HL-60 (cell line): ENCODE measurements around the gene KPTN.

Source experiments
- GABPA ChIP-seq: IDR thresholded peaks from 2 replicates; pipeline ENCODE4 v1.6.1; 2012; ENCODE audit warnings: low read depth
- TF ChIP-seq, protein P1 (sequence below): IDR thresholded peaks from one replicate; pipeline ENCODE4 v1.5.1; 2011; ENCODE audit warnings: low read length, control low read depth, inconsistent platforms; ENCODE audit not compliant: insufficient read depth
- TF ChIP-seq, protein P2 (sequence below): IDR thresholded peaks from 2 replicates; pipeline ENCODE4 v1.6.1; 2012; ENCODE audit warnings: low read depth; ENCODE audit not compliant: insufficient replicate concordance

DNA sequence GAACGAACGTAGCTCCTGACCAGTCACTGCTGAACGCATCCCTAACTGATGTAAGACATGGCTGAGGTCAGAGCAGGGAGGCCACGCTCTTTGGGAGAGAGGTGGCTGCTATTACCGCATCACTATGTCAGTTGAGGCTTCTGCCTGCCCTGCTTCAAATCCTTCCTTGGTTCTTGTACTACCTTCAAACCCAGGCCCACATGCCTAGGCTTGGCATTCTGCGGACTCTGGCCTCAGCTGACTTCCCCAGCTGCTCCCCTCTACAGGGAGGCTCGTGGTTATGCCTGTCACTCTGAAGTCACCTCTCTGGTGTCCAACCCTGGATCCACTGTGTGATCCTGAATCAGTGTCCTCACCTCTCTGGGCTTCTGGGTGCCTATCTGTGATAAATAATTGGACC is 49.9 kb downstream of the KPTN start:
- TF ChIP-seq GABPA, result no peak
- TF ChIP-seq, protein P1, sequence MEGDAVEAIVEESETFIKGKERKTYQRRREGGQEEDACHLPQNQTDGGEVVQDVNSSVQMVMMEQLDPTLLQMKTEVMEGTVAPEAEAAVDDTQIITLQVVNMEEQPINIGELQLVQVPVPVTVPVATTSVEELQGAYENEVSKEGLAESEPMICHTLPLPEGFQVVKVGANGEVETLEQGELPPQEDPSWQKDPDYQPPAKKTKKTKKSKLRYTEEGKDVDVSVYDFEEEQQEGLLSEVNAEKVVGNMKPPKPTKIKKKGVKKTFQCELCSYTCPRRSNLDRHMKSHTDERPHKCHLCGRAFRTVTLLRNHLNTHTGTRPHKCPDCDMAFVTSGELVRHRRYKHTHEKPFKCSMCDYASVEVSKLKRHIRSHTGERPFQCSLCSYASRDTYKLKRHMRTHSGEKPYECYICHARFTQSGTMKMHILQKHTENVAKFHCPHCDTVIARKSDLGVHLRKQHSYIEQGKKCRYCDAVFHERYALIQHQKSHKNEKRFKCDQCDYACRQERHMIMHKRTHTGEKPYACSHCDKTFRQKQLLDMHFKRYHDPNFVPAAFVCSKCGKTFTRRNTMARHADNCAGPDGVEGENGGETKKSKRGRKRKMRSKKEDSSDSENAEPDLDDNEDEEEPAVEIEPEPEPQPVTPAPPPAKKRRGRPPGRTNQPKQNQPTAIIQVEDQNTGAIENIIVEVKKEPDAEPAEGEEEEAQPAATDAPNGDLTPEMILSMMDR, result no peak
- TF ChIP-seq, protein P2, sequence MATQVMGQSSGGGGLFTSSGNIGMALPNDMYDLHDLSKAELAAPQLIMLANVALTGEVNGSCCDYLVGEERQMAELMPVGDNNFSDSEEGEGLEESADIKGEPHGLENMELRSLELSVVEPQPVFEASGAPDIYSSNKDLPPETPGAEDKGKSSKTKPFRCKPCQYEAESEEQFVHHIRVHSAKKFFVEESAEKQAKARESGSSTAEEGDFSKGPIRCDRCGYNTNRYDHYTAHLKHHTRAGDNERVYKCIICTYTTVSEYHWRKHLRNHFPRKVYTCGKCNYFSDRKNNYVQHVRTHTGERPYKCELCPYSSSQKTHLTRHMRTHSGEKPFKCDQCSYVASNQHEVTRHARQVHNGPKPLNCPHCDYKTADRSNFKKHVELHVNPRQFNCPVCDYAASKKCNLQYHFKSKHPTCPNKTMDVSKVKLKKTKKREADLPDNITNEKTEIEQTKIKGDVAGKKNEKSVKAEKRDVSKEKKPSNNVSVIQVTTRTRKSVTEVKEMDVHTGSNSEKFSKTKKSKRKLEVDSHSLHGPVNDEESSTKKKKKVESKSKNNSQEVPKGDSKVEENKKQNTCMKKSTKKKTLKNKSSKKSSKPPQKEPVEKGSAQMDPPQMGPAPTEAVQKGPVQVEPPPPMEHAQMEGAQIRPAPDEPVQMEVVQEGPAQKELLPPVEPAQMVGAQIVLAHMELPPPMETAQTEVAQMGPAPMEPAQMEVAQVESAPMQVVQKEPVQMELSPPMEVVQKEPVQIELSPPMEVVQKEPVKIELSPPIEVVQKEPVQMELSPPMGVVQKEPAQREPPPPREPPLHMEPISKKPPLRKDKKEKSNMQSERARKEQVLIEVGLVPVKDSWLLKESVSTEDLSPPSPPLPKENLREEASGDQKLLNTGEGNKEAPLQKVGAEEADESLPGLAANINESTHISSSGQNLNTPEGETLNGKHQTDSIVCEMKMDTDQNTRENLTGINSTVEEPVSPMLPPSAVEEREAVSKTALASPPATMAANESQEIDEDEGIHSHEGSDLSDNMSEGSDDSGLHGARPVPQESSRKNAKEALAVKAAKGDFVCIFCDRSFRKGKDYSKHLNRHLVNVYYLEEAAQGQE, result no peak
